Measurements from ENCODE around the gene HOXC9.

DNA sequence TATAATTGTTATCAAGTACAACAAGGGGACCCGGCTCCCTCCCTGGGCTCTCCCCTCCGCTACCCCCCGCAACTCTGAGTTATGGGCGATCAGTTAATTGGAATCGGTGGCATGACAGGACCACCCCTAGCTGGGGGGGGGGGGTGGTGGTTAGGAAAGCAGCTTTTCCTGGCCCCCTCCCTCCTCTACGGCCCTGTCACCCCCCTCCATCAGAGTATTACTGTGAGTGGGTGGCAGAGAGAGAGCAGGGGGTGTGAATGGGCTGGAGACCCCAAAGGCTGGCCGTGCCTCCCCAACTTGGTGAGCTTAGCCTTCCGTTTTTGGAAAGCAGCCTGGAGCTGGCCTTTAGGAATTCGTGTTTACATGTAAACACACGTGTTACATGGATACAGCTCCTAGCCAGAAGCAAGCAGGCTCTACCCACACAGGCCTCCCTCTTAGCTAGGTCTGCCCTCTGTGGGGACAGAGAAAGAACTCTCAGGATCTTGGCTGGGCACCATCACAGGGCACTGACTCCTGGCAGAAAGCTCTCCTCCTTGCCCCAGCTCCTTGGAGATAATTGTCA lies 52.6 kb downstream of the HOXC9 start:
- TF ChIP-seq, protein P1, sequence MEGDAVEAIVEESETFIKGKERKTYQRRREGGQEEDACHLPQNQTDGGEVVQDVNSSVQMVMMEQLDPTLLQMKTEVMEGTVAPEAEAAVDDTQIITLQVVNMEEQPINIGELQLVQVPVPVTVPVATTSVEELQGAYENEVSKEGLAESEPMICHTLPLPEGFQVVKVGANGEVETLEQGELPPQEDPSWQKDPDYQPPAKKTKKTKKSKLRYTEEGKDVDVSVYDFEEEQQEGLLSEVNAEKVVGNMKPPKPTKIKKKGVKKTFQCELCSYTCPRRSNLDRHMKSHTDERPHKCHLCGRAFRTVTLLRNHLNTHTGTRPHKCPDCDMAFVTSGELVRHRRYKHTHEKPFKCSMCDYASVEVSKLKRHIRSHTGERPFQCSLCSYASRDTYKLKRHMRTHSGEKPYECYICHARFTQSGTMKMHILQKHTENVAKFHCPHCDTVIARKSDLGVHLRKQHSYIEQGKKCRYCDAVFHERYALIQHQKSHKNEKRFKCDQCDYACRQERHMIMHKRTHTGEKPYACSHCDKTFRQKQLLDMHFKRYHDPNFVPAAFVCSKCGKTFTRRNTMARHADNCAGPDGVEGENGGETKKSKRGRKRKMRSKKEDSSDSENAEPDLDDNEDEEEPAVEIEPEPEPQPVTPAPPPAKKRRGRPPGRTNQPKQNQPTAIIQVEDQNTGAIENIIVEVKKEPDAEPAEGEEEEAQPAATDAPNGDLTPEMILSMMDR (IDR thresholded peaks at IDR 0.05 in 4 of 5, conservative IDR thresholded peaks at IDR 0.05 in 1 of 5): no peak
- TF ChIP-seq POLR2A (IDR thresholded peaks at IDR 0.05): no peak
